Stimulated activated CD8-positive, alpha-beta memory T cell treated with anti-CD3 and anti-CD28 coated beads, Interleukin-4, amount 100 ng/mL, for 4 hours (primary cell): ENCODE results near the gene KCTD2.
"Not testable (repeated sequence)": the region's sequence is repeated elsewhere in the genome, so short reads cannot be mapped to it uniquely, and the experiment has no call there.

ENCODE experiments used
- DNase-seq, 2 donors: peaks; one replicate each; pipeline ENCODE4 v3.0.0-alpha.2; 2020; ENCODE audit warnings: low read depth in 2 of 2, low spot score in 1 of 2

Gene KCTD2

GRCh38 chr17:75049057-75049456 lies 2.0 kb downstream of the KCTD2 start:
- DNase-seq: no peak

GRCh38 chr17:75049706-75050105 lies 2.7 kb downstream of the KCTD2 start:
- DNase-seq: no peak

- DNase-seq: no peak
Measured at GRCh38 chr17:75051941-75052340, 4.9 kb downstream of the KCTD2 start.

GRCh38 chr17:75059369-75060345 lies 12.6 kb downstream of the KCTD2 start:
- DNase-seq: no peak

GRCh38 chr17:75060434-75061054 lies 13.5 kb downstream of the KCTD2 start:
- no peak for DNase-seq

- DNase-seq: no peak
Measured at GRCh38 chr17:75061055-75061438, 14.0 kb downstream of the KCTD2 start.

- DNase-seq: no peak
Measured at GRCh38 chr17:75061618-75062017, 14.6 kb downstream of the KCTD2 start.

GRCh38 chr17:75063201-75063600 lies 16.2 kb downstream of the KCTD2 start:
- DNase-seq: no peak

GRCh38 chr17:75063626-75064025 lies 16.6 kb downstream of the KCTD2 start:
- no peak for DNase-seq

- DNase-seq: no peak
Measured at GRCh38 chr17:75064040-75064439, 17.0 kb downstream of the KCTD2 start.

- no peak for DNase-seq
Measured at GRCh38 chr17:75064460-75064859, 17.4 kb downstream of the KCTD2 start.

- no peak for DNase-seq
Measured at GRCh38 chr17:75064867-75065561, 18.0 kb downstream of the KCTD2 start.

GRCh38 chr17:75065562-75066151 lies 18.6 kb downstream of the KCTD2 start:
- DNase-seq: no peak

GRCh38 chr17:75067856-75068255 lies 20.8 kb downstream of the KCTD2 start:
- no peak for DNase-seq

GRCh38 chr17:75068750-75069149 lies 21.7 kb downstream of the KCTD2 start:
- no peak for DNase-seq

GRCh38 chr17:75069783-75070182 lies 22.8 kb downstream of the KCTD2 start:
- DNase-seq: no peak

- not testable (repeated sequence) for DNase-seq
Measured at GRCh38 chr17:75071478-75072271, 24.6 kb downstream of the KCTD2 start.

- not testable (repeated sequence) for DNase-seq
Measured at GRCh38 chr17:75072909-75073308, 25.9 kb downstream of the KCTD2 start.

GRCh38 chr17:75073618-75074047 lies 26.6 kb downstream of the KCTD2 start:
- no peak for DNase-seq

GRCh38 chr17:75074532-75074931 lies 27.5 kb downstream of the KCTD2 start:
- no peak for DNase-seq
